ENCODE data around the gene CLCNKA. TPM values are rescaled to one million over a fixed set of nuclear protein-coding genes. Genes with fewer than 3 reads are reported as not detected.

The CLCNKA gene
- total and polyA plus RNA-seq, 2 of the 8 experiments (the other 6 are each of a cell fraction or from before 2014, with no cell fraction given) = 0.95 to 2.0 TPM

GRCh38 chr1:16081636-16082035 lies 59.8 kb downstream of the CLCNKA start:
- H3K4me1 ChIP-seq (replicated peaks in 1 of 4; ENCODE audit: control insufficient read depth in 3 of 4, insufficient read depth in 4 of 4, low read length in 3 of 4) = peaks cover 0 to 5% (median 2%) of the 10 kb centered on the region in 4 experiments; a peak in 1 of 7 replicates
- H3K79me2 ChIP-seq (ENCODE audit: control insufficient read depth in 1 of 2, insufficient read depth in 2 of 2, low read length in 2 of 2) = no peaks in the 10 kb centered on the region
- H3K18ac ChIP-seq (ENCODE audit: extremely low read depth, low read length) = peak overlapping the region; percentile 71; the same call in 1 of the 2 replicates
- H3K14ac ChIP-seq (ENCODE audit: insufficient read length) = no peak overlapping the region
- no peak overlapping the region for H3K4me2 ChIP-seq (ENCODE audit: insufficient read depth in 1 of 2, low read depth in 2 of 2, low read length in 2 of 2)
- no peak overlapping the region for H2AFZ ChIP-seq (ENCODE audit: low read length)
- CTCF ChIA-PET (ENCODE audit: partially characterized antibody) = interaction anchor here (0.6 to 21.9 kb wide), 38 partner anchors 9 to 293 kb away, joined by 3 to 569 read pairs (median 7); partner anchors contain the start of genes ARHGEF19, CPLANE2, EPHA2 and FAM131C
- H4K20me1 ChIP-seq (replicated peaks in 1 of 2; ENCODE audit: control insufficient read depth in 1 of 2, insufficient read depth in 2 of 2, low read length in 2 of 2) = peaks cover 0 to 1% of the 10 kb centered on the region in 2 experiments
- H3K23me2 ChIP-seq (ENCODE audit: low read depth, low read length) = no peaks in the 10 kb centered on the region
- H2BK12ac ChIP-seq (ENCODE audit: low read depth, low read length) = peak overlapping the region; percentile 95
- H4K91ac ChIP-seq (replicated peaks; ENCODE audit: insufficient read length, low read length) = no peak overlapping the region
- 90% methylated on average over 9 of the region's 9 CpGs; no CpG with 5 or more reads in 1 of the 2 experiments for WGBS, 2 experiments (ENCODE audit: extremely low coverage in 1 of 2, insufficient coverage in 1 of 2, insufficient read length in 1 of 2, insufficient replicate concordance in 2 of 2, low coverage in 1 of 2, low lambda C conversion rate in 2 of 2, missing lambda C conversion rate in 1 of 2)
- H3K36me3 ChIP-seq (ENCODE audit: control insufficient read depth in 2 of 4, insufficient read depth in 4 of 4, low read length in 3 of 4) = no peaks in the 10 kb centered on the region
- peak overlapping the region; percentile 81 for H2BK15ac ChIP-seq (ENCODE audit: low read length)
- no peak overlapping the region for H4K8ac ChIP-seq (ENCODE audit: extremely low read depth, insufficient read depth, low read length)
- H3K4me3 ChIP-seq (ENCODE audit: extremely low read depth in 1 of 4, insufficient read depth in 2 of 4, low read depth in 3 of 4, low read length in 4 of 4) = no peak overlapping the region
- H2AK5ac ChIP-seq (ENCODE audit: low read depth, low read length) = no peak overlapping the region
- no peak overlapping the region for H2BK120ac ChIP-seq (replicated peaks; ENCODE audit: low read depth, low read length)
- no peak overlapping the region for H4K5ac ChIP-seq (ENCODE audit: insufficient read length, low read depth, low read length)
- H3K23ac ChIP-seq (ENCODE audit: insufficient read length) = no peak overlapping the region
- no peaks in the 10 kb centered on the region for H3K79me1 ChIP-seq (ENCODE audit: low read depth, low read length)
- no peak overlapping the region for H3K27ac ChIP-seq (ENCODE audit: low read depth, low read length)
- peak overlapping the region; percentile 80; the same call in 1 of the 2 replicates for H2BK20ac ChIP-seq (ENCODE audit: low read length)
- H3K9me3 ChIP-seq (ENCODE audit: insufficient read depth in 2 of 2, low read depth in 1 of 2, low read length in 1 of 2) = no peaks in the 10 kb centered on the region
- no peak overlapping the region for H3K4ac ChIP-seq (replicated peaks; ENCODE audit: insufficient read length, low read depth, low read length)
- no peak overlapping the region for H3K9ac ChIP-seq (replicated peaks in 1 of 4; ENCODE audit: extremely low read depth in 1 of 4, low read depth in 3 of 4, low read length in 3 of 4)
- DNase-seq (ENCODE audit: low read depth in 1 of 2, low spot score in 2 of 2) (no peak), FAIRE-seq (no peak)
- POLR2A ChIA-PET (ENCODE audit: partially characterized antibody) = interaction anchor here (1.6 to 3.4 kb wide), 3 partner anchors 38 to 74 kb away, joined by 5 to 13 read pairs (median 10); partner anchors contain the start of gene EPHA2
- no peak overlapping the region for H2BK5ac ChIP-seq (ENCODE audit: low read depth, low read length)
- no peak overlapping the region for H3K56ac ChIP-seq (replicated peaks; ENCODE audit: insufficient read length, low read depth, low read length)
- H3K27me3 ChIP-seq (replicated peaks in 1 of 4; ENCODE audit: control insufficient read depth in 3 of 4, extremely low read depth in 1 of 4, insufficient read depth in 3 of 4, low read length in 3 of 4) = no peaks in the 10 kb centered on the region; a peak in 2 of 7 replicates
- no peak for TF ChIP-seq JUN (IDR thresholded peaks at IDR 0.05; ENCODE audit: low read depth, low read length)
- TF ChIP-seq TAF7 (optimal IDR thresholded peaks at IDR 0.05; ENCODE audit: borderline replicate concordance, low read depth, low read length) = no peak
- TF ChIP-seq CHD2 (IDR thresholded peaks at IDR 0.05; ENCODE audit: low read length) = no peak
- no peak for TF ChIP-seq CTCF (IDR thresholded peaks at IDR 0.05; ENCODE audit: control extremely low read depth in 1 of 3, insufficient read depth in 1 of 3, low read depth in 1 of 3, low read length in 3 of 3)
- TF ChIP-seq TEAD4 (IDR thresholded peaks at IDR 0.05; ENCODE audit: low read depth, low read length) = no peak
- no peak for TF ChIP-seq ZNF274 (IDR thresholded peaks at IDR 0.05; ENCODE audit: borderline replicate concordance, extremely low read depth, low read length)
- TF ChIP-seq TCF12 (IDR thresholded peaks at IDR 0.05; ENCODE audit: low read depth, low read length) = no peak
- no peak for TF ChIP-seq POLR2A (IDR thresholded peaks at IDR 0.05; ENCODE audit: control extremely low read depth in 1 of 2, low read depth in 2 of 2, low read length in 2 of 2)
- TF ChIP-seq NRF1 (IDR thresholded peaks at IDR 0.05; ENCODE audit: low read depth, low read length) = no peak
- TF ChIP-seq CEBPB (IDR thresholded peaks at IDR 0.05; ENCODE audit: low read depth, low read length) = no peak
- no peak for TF ChIP-seq CBX5 (IDR thresholded peaks at IDR 0.05; ENCODE audit: low read depth, low read length)
- TF ChIP-seq PHF8 (conservative IDR thresholded peaks at IDR 0.05; ENCODE audit: low read depth, low read length) = no peak
